Measurements from ENCODE around the gene SLC4A4.

The SLC4A4 gene

DNA sequence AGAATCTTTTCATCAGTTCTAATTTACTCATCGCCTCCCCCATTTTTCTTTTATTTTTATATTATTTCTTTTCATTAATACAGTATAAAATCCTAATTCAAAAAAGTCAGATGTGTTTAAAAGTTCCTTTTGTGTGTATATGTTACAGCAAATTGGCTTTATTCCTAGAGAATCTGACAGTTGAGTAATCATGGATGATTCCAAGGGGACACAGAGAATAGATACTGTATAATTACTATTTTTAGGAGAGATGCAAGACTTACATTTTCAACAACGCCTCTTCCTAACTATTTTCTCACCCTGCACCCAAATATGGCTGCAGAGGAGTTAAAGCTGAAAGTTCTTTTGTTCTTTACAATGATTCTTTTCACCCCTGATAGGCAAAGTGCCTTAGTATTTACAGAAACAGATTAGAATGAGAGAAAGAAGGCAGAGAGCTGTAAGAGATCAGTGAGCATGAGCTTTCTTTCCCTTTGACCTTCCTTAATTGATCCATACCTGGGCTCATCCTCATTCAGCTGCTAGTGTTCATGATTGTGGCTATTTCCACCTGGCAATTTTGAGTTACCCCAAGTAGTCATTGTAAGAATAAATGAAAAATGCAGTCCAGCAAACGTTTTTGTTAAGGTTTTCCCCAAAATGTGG, 210.8 kb downstream of the SLC4A4 start:
- no peak for DNase-seq

GRCh38 chr4:71550220-71551165, 211.7 kb downstream of the SLC4A4 start:
- no peak for DNase-seq

- DNase-seq: no peak
These were observed 214.8 kb downstream of the SLC4A4 start for GRCh38 chr4:71553605-71554004.

DNA sequence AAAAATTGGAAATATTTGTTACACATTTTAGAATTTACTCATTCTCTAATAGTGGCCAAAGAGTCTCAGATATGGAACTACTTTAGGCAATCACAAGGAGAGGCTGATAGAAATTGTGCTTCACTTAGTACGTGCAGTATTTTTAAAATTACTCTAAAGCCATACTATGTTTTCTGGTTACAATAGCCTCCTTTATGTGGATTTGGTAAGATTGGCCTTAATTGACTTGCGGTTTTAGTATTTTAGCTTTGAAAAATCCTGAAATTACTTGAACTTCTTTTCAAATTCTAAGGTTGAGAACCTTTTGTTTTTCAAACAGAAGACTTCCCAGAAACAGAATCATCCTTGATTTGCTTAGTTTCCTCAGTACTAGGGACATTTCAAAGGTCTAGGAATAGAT, 215.2 kb downstream of the SLC4A4 start:
- DNase-seq: no peak

GRCh38 chr4:71558248-71558647, 219.4 kb downstream of the SLC4A4 start:
- no peak for DNase-seq

GRCh38 chr4:71559957-71560571, 221.2 kb downstream of the SLC4A4 start:
- DNase-seq: no peak

- no peak for DNase-seq
These were observed 226.0 kb downstream of the SLC4A4 start for GRCh38 chr4:71564775-71565174.

- DNase-seq: no peak
These were observed 228.0 kb downstream of the SLC4A4 start for GRCh38 chr4:71566856-71567255.

- no peak for DNase-seq
These were observed 229.3 kb downstream of the SLC4A4 start for GRCh38 chr4:71568131-71568530.

DNA sequence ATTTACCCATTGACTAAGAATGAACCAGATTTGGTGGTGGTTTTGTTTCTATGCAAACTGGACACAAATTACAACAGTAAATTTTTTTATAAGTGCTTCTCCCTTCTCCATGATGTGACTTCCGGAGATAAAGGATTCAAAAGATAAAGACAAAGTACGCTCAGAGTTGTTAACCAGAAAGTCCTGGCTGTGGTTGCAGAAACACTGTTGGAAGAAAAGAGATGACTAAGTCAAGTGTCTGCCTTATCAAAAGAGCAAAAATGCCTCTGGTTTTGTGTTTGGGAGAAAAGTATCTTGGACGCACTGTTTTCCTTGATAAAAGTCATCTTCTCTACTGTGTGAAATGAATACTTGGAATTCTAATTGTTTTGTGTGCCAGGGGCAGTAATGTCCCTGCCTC, 231.7 kb downstream of the SLC4A4 start:
- no peak for DNase-seq

- DNase-seq: no peak
These were observed 232.5 kb downstream of the SLC4A4 start for GRCh38 chr4:71571346-71571745.

- DNase-seq: no peak
These were observed 245.2 kb downstream of the SLC4A4 start for GRCh38 chr4:71583971-71584370.

DNA sequence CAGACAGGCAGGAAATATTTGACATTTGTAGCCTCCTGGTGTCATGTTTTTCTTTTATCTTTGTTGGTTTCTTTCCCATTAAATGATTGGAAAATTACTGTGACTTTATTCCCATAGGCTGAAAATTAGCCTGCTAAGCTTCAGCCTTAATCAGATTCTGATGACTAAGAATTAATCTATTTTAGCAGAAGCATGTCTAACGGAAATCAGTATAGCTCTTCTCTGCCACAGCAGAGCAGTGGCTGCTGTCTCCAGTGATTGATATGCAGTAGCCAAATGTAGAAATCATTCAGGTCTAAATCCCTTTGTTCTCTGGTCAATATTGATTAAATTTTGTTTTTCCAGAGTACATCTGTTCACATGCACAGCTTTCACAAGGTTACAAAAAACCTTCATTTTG, 245.8 kb downstream of the SLC4A4 start:
- no peak for DNase-seq

GRCh38 chr4:71586087-71586763, 247.4 kb downstream of the SLC4A4 start:
- no peak for DNase-seq

DNA sequence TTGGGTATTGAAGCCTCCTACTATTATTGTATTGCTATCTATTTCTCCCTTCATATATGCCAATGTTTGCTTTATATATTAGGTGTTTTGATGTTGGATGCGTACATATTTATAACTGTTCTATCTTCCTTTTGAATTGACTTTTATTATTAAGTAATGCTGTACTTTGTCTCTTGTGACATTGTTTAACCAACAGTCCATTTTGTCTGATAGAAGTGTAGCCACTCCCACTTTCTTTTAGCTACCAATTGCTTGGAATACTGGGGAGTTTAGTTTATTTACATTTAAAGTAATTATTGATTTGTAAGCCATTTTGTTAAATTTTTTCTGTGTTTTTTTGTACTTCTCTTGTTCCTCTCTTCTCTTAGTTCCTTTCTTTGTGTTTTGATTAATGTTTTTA, 249.2 kb downstream of the SLC4A4 start:
- no peak for DNase-seq

GRCh38 chr4:71592793-71593192, 254.0 kb downstream of the SLC4A4 start:
- no peak for DNase-seq

DNA sequence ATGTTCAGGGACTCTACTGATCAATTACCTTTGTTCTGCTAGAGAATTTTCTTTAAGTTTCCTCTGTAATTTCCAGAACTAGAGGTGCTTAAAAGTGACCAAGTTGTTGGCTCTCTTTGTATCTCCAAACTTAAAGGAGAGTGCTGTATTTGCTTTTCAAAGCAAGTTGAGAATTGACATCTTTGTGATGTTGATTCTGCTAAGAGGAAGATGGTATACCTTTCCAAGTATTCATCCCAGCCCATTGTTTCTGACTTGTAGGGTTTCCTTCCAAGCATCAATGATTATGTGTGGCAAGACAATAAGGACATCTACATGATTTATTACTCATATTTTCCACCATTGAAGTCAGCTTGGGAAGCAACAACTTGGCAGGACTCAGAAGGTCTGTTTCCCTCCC, 254.5 kb downstream of the SLC4A4 start:
- DNase-seq: no peak

DNA sequence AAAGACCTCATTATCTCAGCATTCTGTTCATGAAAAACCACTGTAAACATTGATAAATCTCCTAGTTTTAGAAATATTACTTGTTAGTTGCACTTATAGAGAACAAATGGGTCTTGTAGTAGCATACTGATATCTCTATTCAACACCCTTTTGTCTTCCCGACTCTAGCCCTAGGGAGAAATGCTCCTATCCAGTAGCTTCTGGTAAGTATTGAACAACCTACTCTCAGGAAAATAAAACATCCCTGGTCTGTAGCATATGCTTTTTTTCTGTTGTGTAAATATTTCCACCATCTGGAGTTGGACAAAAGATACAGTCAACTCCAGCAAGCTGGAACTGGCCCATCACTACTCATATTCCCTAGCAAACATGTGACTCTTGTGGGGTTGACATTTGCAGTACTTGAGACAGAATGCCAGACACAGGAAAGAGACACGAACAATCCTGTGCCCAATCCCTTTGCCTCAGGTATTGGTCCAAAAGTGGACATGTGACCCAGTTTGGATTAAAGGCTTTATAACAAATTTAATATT, 256.8 kb downstream of the SLC4A4 start:
- no peak for DNase-seq

DNA sequence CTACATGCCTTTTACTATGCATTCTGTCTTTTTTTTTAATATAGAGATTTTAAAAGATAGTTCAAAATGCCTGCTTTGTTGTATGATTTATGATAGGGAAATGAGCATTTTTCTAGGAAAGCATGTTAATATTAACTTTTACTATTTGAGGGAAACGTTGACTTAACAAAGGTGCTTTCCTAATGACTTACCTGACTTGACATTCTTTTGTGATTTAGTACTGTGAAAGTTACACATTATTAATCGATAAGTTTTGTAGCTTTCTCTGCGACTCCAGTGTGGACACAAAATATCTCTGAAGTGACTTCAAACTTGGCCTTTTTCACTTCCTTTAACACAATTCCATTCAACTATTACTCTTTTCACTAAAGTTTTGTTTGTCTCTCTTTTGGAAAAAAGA, 260.8 kb downstream of the SLC4A4 start:
- DNase-seq: no peak

GRCh38 chr4:71602289-71602900, 263.6 kb downstream of the SLC4A4 start:
- DNase-seq: no peak

DNA sequence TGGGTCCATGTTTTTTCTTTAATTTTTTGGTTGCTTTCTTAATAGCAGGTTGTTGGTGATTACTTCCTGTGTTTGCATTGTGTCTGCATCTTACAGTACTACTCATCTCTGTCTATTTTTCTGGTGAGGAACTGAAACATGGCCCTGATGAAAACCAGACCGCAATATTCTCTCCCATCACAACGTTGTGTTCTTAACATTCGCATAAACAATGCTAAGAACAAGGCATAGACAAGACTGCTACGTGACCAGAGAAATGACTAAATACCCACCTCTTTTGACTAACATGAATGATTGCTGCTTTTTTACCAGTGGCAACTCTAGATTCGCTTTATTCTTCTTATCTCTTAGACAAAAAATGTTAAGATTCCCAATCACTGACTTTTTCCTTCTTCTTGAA, 266.0 kb downstream of the SLC4A4 start:
- peak; percentile 76 for DNase-seq

DNA sequence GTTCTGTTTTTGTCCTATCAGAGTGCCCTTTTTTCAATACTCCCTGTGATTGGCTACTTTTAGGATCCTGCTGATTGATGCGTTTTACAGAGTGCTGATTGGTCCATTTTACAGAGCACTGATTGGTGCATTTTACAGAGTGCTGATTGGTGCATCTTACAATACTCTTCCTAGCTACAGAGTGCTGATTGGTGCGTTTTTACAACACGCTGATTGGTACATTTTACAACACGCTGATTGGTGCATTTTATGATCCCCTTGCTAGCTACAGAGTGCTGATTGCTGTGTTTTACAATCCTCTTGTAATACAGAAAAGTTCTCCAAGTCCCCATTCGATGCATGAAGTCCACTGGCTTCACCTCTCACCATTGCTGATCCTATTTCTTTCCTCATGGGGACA, 268.3 kb downstream of the SLC4A4 start:
- DNase-seq: no peak

Data from MV-4-11 (cell line).